Activated T-helper 1 cell treated with Interleukin-2 at 50 U/mL for 16 hours (primary cell): ENCODE results near the gene FAM161B.
"Not testable (repeated sequence)": the region's sequence is repeated elsewhere in the genome, so short reads cannot be mapped to it uniquely, and the experiment has no call there.

Experiments used
- DNase-seq: peaks from one replicate; pipeline ENCODE4 v3.0.0-alpha.2; 2020; ENCODE audit warnings: low read depth

FAM161B gene

GRCh38 chr14:73949752-73950734, at the start of gene FAM161B, which contains the start of gene COQ6:
TSS of gene FAM161B (minus strand) at chr14:73950094. CDS start at chr14:73950026, 68 bp downstream.
TSS of gene COQ6 (plus strand) at chr14:73950302. CDS start at chr14:73950333, 31 bp downstream.
- DNase-seq: peak; percentile 84

- no peak for DNase-seq
Observed at GRCh38 chr14:73998726-73999125, 48.8 kb upstream of the FAM161B start.

- no peak for DNase-seq
Observed at GRCh38 chr14:73997944-73998447, 48.1 kb upstream of the FAM161B start.

- no peak for DNase-seq
Observed at GRCh38 chr14:73997108-73997943, 47.4 kb upstream of the FAM161B start.

- no peak for DNase-seq
Observed at GRCh38 chr14:73996731-73997107, 46.8 kb upstream of the FAM161B start.

- DNase-seq: no peak
Observed at GRCh38 chr14:73995977-73996378, 46.1 kb upstream of the FAM161B start.

- DNase-seq: not testable (repeated sequence)
Observed at GRCh38 chr14:73994926-73995325, 45.0 kb upstream of the FAM161B start.

GRCh38 chr14:73991092-73991491, 41.2 kb upstream of the FAM161B start:
- DNase-seq: no peak

GRCh38 chr14:73988656-73989055, 38.8 kb upstream of the FAM161B start:
- not testable (repeated sequence) for DNase-seq

- DNase-seq: no peak
Observed at GRCh38 chr14:73988065-73988464, 38.2 kb upstream of the FAM161B start.

GRCh38 chr14:73977896-73978295, 28.0 kb upstream of the FAM161B start:
- DNase-seq: no peak

- no peak for DNase-seq
Observed at GRCh38 chr14:73976125-73976524, 26.2 kb upstream of the FAM161B start.

- DNase-seq: no peak
Observed at GRCh38 chr14:73973497-73973896, 23.6 kb upstream of the FAM161B start.

- no peak for DNase-seq
Observed at GRCh38 chr14:73968885-73969284, 19.0 kb upstream of the FAM161B start.

GRCh38 chr14:73965216-73965615, 15.3 kb upstream of the FAM161B start:
- no peak for DNase-seq

- DNase-seq: no peak
Observed at GRCh38 chr14:73961192-73961591, 11.3 kb upstream of the FAM161B start.

GRCh38 chr14:73958591-73958990, 8.7 kb upstream of the FAM161B start:
- no peak for DNase-seq

- no peak for DNase-seq
Observed at GRCh38 chr14:73955674-73956073, 5.8 kb upstream of the FAM161B start.

- no peak for DNase-seq
Observed at GRCh38 chr14:73953731-73954130, 3.8 kb upstream of the FAM161B start.

GRCh38 chr14:73945159-73945670, 4.7 kb downstream of the FAM161B start:
- no peak for DNase-seq

- DNase-seq: no peak
Observed at GRCh38 chr14:73944432-73945158, 5.3 kb downstream of the FAM161B start.

GRCh38 chr14:73943083-73943482, 6.8 kb downstream of the FAM161B start:
- no peak for DNase-seq
